Astrocyte (in vitro differentiated cells and primary cell): Measurements from ENCODE around the gene CEP128.

Experiments used
- EZH2 ChIP-seq: IDR thresholded peaks from 2 replicates; pipeline ENCODE4 v1.6.1; 2012; ENCODE audit warnings: mild to moderate bottlenecking, low read length, inconsistent platforms; ENCODE audit not compliant: insufficient read depth
- TF ChIP-seq, protein P1 (sequence below): IDR thresholded peaks from 2 replicates; pipeline ENCODE4 v1.5.1; 2011; ENCODE audit warnings: low read depth, mild to moderate bottlenecking, inconsistent platforms, low read length, moderate library complexity; ENCODE audit not compliant: insufficient read depth

DNA sequence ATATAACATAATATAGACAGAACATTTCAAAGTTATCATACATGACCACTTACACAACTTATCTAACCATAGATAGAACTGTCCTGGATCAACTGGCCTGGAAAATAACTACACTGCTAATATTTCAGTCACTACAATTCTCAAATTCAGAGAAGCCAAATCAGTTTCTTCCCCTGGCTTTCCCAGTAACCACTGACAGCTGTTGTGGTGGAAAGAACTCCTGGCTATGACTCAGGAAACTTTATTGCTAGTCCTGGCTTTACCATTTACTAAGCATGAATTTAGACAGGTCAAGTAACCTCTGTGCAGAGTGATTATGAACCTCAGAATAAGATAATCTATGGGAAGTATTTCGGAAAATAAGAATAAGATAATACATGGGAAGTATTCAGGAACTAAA lies 485.3 kb downstream of the CEP128 start:
- TF ChIP-seq, protein P1, sequence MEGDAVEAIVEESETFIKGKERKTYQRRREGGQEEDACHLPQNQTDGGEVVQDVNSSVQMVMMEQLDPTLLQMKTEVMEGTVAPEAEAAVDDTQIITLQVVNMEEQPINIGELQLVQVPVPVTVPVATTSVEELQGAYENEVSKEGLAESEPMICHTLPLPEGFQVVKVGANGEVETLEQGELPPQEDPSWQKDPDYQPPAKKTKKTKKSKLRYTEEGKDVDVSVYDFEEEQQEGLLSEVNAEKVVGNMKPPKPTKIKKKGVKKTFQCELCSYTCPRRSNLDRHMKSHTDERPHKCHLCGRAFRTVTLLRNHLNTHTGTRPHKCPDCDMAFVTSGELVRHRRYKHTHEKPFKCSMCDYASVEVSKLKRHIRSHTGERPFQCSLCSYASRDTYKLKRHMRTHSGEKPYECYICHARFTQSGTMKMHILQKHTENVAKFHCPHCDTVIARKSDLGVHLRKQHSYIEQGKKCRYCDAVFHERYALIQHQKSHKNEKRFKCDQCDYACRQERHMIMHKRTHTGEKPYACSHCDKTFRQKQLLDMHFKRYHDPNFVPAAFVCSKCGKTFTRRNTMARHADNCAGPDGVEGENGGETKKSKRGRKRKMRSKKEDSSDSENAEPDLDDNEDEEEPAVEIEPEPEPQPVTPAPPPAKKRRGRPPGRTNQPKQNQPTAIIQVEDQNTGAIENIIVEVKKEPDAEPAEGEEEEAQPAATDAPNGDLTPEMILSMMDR = no peak
- TF ChIP-seq EZH2 = no peak
